GM19328 (cell line): ENCODE data around the gene CABYR.

ENCODE experiments used
- ATAC-seq: cut with Tn5 transposase; IDR thresholded peaks from one replicate; pipeline ENCODE4 v1.9.1; 2021; ENCODE audit warnings: mild to moderate bottlenecking, moderate library complexity; ENCODE audit not compliant: unreplicated experiment

The CABYR gene

GRCh38 chr18:24189007-24189528 lies 50.2 kb downstream of the CABYR start:
- peak; percentile 60 for ATAC-seq

DNA sequence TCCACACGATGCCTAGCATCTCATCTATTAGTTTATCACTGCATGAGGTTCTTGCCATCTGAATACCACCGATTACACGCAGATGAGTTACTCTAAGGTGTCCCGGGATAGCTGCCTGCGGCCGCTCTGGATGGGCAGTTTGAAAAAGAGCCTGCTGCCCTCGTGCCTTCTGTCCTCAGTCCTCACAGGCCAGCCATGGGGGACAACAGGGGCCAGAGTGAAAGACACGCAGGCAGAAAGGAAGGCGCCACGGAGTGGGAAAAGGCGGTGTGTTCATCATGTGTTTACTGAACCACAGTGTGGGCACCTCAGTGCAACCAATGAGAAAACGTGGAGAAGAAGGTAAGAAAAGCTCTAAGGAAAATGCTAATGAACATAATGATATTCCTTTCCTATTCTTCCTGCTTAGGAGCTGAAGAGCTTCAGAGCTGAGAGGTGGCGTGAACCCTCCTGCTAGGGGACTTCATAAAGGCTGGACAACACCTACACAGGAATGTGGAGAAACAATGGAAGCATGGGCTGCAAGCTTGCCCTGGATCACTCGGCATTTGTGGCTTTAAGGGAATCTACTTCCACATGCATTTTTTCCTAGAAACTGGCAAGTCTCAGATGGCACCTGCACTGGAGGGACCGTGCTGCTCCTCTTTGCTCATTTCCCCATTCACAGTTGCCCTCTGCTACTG lies 50.9 kb downstream of the CABYR start:
- ATAC-seq = no peak

DNA sequence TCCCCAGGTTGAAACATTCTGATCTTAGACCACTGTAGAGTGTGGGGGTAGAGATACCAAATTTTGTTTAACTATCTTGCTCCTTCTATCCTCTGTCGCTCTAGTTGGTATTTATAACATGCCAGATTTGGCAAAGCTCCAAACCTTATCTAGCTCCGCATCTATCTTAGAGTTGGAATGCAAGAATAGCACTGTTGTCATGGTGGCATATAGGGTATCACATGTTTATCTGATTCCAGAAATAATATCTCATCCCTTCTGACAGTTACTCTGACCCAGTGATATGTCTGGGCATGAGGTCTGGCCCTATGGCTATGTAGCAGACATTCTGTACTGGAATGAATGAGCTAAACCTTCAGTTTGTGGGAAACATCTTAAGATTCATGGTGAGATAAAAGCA lies 51.7 kb downstream of the CABYR start:
- ATAC-seq = no peak

GRCh38 chr18:24195296-24196053 lies 56.6 kb downstream of the CABYR start:
- no peak for ATAC-seq

GRCh38 chr18:24196764-24197163 lies 57.9 kb downstream of the CABYR start:
- ATAC-seq = no peak

- ATAC-seq = no peak
These were observed 58.5 kb downstream of the CABYR start for GRCh38 chr18:24197412-24197811.

GRCh38 chr18:24198461-24198860 lies 59.6 kb downstream of the CABYR start:
- ATAC-seq = no peak

- no peak for ATAC-seq
These were observed 60.6 kb downstream of the CABYR start for GRCh38 chr18:24199372-24199962.

DNA sequence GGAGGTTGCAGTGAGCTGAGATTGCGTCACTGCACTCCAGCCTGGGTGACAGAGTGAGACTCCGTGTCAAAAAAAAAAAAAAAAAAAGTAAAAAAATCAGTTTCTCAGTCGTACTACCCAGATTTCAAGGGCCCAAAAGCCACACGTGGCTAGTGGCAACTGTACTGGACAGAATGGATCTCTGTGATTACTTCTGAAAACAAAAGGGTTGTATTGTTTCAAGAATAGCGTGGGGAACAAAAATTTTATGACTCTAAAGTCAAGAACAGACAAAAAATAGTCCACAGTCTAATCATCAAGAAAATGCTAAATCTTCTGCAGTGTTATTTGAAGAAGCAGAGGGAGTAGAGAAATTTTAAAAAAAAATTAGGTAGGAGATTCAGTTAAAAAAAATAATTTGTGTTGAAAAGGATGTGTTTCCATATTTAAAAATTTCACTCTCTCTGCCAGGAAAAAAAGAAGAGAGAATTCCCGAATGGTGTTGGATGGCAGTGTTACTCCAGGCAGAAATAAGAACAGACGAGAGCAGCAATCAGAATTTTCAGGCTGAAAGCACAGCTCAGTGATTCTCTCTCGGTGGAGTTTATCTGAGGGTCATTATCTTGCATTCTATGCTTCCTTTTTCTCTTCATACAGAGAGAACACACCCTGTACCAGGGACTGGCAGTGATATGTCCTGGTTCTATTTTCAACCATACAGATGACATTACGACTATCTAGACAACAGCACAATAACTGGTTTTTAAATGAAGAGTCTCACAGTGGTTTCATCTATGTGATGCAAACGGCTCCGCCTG lies 61.8 kb downstream of the CABYR start:
- no peak for ATAC-seq

GRCh38 chr18:24201699-24202687 lies 63.1 kb downstream of the CABYR start:
- no peak for ATAC-seq

DNA sequence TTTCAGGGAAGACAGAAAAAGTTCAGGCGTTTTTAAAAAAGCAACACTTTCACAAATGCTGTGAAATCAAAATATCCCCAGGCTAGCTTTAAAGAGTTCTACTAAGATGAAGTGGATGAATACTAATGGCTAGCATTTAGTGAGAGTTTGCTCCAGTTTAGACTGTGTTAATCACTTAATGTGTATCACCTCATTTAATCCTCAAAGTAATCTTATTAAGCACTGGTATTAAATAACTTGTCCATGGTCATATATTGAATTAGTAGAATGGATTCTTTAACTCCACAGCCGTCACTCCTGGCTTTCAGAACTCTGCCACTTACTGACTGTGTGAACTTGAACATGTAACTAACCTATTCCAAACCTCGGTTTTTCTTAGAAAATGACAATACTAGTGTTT lies 66.0 kb downstream of the CABYR start:
- no peak for ATAC-seq

GRCh38 chr18:24208270-24209035 lies 69.6 kb downstream of the CABYR start:
- ATAC-seq = no peak

DNA sequence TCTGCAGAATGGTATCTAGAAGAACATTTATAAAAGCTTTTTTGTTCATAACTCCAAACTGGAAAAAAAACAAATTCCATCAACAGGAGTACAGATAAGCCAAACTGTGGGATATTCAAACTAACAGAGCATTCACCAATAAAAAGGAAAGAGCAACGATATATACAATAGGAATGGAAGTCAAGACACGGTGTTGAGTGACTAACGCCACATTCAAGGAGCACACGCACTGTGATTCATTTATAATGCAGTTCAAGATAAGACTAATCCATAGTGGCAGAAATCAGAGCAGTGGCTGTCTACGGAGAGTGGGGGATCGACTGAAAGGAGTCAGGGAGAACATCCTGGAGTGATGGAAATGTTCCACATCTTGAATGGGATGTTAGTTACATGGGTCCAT lies 70.7 kb downstream of the CABYR start:
- ATAC-seq = no peak
